Gastroesophageal sphincter (tissue), 3 donors: ENCODE results near the gene SNRPE.

ENCODE experiments used
- EP300 ChIP-seq: sonication (generic); formaldehyde crosslinking; IDR thresholded peaks from one replicate; pipeline ENCODE4 v1.6.1; 2017; ENCODE audit warnings: antibody characterized with exemption, mild to moderate bottlenecking
- POLR2A ChIP-seq, 2 donors: fragments of 450-650 bp; IDR thresholded peaks; one replicate each; pipeline ENCODE4 v1.6.1; 2017; ENCODE audit warnings: antibody characterized with exemption in 2 of 2, mild to moderate bottlenecking in 2 of 2, moderate library complexity in 1 of 2
- POLR2AphosphoS5 ChIP-seq: sonication (generic); formaldehyde crosslinking; IDR thresholded peaks from one replicate; pipeline ENCODE4 v1.6.1; 2017; ENCODE audit warnings: antibody characterized with exemption
- TF ChIP-seq, protein P1 (sequence below), 4 experiments: fragments of 200-600 bp in 2 of 4; fragments of 450-650 bp in 2 of 4; sonication (generic) in 1 of 4; IDR thresholded peaks; one replicate each; pipeline ENCODE4 v1.5.1; 2017 to 2019; ENCODE audit warnings: antibody characterized with exemption in 4 of 4, mild to moderate bottlenecking in 2 of 4, moderate library complexity in 2 of 4

DNA sequence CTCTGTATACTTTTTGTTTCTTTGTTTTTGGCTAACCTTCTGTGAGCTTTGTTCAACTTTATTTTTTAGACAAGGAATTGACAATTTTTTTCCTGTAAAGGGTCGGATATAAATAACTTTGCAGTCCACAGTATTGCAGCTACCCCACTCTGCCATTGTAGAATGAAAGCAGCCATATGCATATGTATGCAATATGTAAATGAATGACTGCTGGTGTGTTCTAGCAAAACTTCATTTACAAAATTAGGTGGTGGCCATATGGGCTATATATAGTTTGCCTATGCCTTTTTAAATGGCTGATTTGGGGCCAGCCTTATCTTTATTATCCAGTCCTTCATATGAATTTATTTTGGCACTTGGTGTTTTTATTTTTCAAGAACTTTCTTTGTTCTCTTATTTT is 18.0 kb upstream of the SNRPE start:
- TF ChIP-seq, protein P1, sequence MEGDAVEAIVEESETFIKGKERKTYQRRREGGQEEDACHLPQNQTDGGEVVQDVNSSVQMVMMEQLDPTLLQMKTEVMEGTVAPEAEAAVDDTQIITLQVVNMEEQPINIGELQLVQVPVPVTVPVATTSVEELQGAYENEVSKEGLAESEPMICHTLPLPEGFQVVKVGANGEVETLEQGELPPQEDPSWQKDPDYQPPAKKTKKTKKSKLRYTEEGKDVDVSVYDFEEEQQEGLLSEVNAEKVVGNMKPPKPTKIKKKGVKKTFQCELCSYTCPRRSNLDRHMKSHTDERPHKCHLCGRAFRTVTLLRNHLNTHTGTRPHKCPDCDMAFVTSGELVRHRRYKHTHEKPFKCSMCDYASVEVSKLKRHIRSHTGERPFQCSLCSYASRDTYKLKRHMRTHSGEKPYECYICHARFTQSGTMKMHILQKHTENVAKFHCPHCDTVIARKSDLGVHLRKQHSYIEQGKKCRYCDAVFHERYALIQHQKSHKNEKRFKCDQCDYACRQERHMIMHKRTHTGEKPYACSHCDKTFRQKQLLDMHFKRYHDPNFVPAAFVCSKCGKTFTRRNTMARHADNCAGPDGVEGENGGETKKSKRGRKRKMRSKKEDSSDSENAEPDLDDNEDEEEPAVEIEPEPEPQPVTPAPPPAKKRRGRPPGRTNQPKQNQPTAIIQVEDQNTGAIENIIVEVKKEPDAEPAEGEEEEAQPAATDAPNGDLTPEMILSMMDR (IDR thresholded peaks at IDR 0.05) = no peak
- TF ChIP-seq POLR2AphosphoS5 (no peak), EP300 (no peak), POLR2A (IDR thresholded peaks at IDR 0.05) (no peak)
